PFSK-1 (cell line): ENCODE measurements around the gene ERC2.

Experiments used
- FOXP2 ChIP-seq: optimal IDR thresholded peaks from 2 replicates; pipeline ENCODE3; 2011; ENCODE audit warnings: borderline replicate concordance, control low read depth, inconsistent platforms; ENCODE audit not compliant: insufficient read depth; ENCODE audit errors: extremely low read length, extremely low read depth
- POLR2AphosphoS5 ChIP-seq: IDR thresholded peaks from 2 replicates; pipeline ENCODE4 v1.6.1; 2012; ENCODE audit warnings: low read depth, mild to moderate bottlenecking, control low read depth, low read length, moderate library complexity
- SIN3A ChIP-seq: IDR thresholded peaks from 2 replicates; pipeline ENCODE4 v1.6.1; 2012; ENCODE audit warnings: mild to moderate bottlenecking, low read length, moderate library complexity, borderline replicate concordance; ENCODE audit not compliant: insufficient read depth
- TAF1 ChIP-seq: IDR thresholded peaks from 2 replicates; pipeline ENCODE4 v1.6.1; 2012; ENCODE audit warnings: low read length, control low read depth, borderline replicate concordance; ENCODE audit not compliant: insufficient read depth
- TF ChIP-seq, protein P1 (sequence below), 2 experiments: IDR thresholded peaks; 2 replicates each; pipeline versions ENCODE4 v1.6.1 to v1.8.0; 2011 to 2012; ENCODE audit warnings: low read depth in 2 of 2, low read length in 2 of 2, control low read depth in 1 of 2, inconsistent platforms in 1 of 2, mild to moderate bottlenecking in 1 of 2, moderate library complexity in 1 of 2; ENCODE audit not compliant: insufficient read depth in 1 of 2

The ERC2 gene

DNA sequence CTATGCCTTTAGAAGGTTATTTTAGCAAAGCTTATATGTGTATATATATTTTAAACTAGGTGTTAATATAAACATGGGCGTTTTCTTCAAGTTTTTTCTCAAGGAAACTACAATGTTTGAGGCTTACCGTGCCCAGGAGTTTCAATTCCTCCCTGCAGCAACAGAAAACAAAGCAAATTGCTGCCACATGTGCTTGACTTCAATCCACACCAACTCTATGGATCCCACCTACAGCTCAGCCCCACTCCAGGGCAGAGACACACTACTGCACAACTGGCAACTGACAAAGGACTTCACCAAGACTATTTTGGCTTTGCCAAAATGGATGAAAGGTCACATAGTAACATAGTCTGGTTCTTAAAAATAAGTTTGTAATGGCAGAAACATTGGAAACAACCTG, 346.6 kb downstream of the ERC2 start:
- TF ChIP-seq POLR2AphosphoS5, result no peak
- TF ChIP-seq, protein P1, sequence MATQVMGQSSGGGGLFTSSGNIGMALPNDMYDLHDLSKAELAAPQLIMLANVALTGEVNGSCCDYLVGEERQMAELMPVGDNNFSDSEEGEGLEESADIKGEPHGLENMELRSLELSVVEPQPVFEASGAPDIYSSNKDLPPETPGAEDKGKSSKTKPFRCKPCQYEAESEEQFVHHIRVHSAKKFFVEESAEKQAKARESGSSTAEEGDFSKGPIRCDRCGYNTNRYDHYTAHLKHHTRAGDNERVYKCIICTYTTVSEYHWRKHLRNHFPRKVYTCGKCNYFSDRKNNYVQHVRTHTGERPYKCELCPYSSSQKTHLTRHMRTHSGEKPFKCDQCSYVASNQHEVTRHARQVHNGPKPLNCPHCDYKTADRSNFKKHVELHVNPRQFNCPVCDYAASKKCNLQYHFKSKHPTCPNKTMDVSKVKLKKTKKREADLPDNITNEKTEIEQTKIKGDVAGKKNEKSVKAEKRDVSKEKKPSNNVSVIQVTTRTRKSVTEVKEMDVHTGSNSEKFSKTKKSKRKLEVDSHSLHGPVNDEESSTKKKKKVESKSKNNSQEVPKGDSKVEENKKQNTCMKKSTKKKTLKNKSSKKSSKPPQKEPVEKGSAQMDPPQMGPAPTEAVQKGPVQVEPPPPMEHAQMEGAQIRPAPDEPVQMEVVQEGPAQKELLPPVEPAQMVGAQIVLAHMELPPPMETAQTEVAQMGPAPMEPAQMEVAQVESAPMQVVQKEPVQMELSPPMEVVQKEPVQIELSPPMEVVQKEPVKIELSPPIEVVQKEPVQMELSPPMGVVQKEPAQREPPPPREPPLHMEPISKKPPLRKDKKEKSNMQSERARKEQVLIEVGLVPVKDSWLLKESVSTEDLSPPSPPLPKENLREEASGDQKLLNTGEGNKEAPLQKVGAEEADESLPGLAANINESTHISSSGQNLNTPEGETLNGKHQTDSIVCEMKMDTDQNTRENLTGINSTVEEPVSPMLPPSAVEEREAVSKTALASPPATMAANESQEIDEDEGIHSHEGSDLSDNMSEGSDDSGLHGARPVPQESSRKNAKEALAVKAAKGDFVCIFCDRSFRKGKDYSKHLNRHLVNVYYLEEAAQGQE (IDR thresholded peaks at IDR 0.05; ENCODE audit: insufficient read depth in 1 of 2, low read depth in 2 of 2, low read length in 2 of 2), result no peak
- no peak for TF ChIP-seq SIN3A
- no peak for TF ChIP-seq FOXP2
- TF ChIP-seq TAF1, result no peak

DNA sequence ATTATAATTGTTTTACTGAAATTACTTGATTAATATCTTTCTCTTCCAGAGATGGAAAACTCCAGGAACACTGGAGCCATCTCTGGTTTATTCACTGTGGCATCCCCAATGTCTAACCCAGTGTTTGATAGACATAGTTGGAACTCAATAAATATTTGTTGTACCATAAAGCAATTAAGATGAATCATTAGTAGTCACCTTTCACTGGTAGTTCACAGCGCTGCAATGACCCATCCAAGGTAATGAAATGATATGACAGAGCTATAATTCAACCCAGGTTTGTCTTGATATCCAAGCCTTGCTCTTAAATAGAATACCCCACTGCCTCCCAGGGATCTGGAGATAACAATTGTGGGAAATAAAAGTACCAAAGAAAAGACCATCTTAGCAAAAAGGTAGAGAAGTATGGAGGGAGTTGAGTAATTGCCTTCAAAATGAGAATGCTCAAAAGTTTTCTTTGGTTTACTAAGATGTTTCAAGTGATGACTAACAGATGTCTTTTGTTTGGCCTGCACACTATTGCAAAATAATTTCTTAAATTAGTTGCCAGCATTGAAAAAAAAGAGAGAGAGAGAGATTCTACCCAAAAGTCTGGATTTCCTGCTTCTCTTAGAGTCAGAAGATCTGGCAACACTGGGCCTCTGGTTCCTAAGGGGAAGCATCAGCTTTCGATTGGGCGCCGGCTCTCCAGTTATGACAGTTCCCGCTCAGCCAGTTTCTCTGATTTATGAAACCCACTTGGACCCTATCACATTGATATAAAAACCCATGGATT, 348.5 kb downstream of the ERC2 start:
- TF ChIP-seq SIN3A (no peak), POLR2AphosphoS5 (no peak), TAF1 (no peak), FOXP2 (no peak)
- TF ChIP-seq, protein P1 (IDR thresholded peaks at IDR 0.05; ENCODE audit: insufficient read depth in 1 of 2, low read depth in 2 of 2, low read length in 2 of 2), result no peak

DNA sequence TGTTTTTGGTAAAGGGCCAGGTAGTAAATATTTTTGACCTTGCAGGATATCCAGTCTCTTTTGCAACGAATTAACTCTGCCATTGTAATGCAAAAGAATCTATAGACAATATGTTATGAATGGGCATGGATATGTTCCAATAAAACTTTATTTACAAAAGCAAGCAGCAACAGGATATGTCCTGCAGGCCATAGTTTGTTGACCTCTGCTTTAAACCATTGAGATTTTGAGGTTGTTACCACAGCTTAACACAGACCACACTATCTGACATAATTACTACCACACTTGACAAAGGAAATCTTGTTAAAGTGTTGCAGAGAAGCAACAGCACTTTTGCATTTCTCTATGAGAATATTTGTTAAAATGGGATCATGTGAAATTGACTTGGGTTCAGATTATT, 349.3 kb downstream of the ERC2 start:
- TF ChIP-seq SIN3A (no peak), POLR2AphosphoS5 (no peak), FOXP2 (no peak), TAF1 (no peak)
- TF ChIP-seq, protein P1 (IDR thresholded peaks at IDR 0.05; ENCODE audit: insufficient read depth in 1 of 2, low read depth in 2 of 2, low read length in 2 of 2), result no peak

DNA sequence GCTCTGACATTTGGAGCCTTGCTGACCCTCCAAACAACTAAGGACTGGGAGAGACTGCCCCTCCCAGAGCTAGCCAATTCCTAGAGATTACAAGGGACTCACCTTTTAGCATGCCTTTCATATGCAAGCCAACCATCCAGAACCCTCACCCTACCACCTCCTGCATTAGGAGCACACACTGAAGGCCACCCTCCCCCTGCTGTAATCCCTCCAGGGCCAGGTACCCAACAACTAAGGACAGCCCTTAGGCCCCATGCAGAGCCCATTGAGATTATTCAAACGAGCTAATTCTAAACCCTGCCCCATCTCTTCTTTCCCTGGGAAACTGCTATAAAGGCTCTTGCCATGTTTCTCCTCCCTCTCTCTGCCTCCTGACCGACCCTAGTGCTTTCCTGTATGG, 352.6 kb downstream of the ERC2 start:
- no peak for TF ChIP-seq TAF1
- no peak for TF ChIP-seq POLR2AphosphoS5
- no peak for TF ChIP-seq FOXP2
- TF ChIP-seq, protein P1 (IDR thresholded peaks at IDR 0.05; ENCODE audit: insufficient read depth in 1 of 2, low read depth in 2 of 2, low read length in 2 of 2), result no peak
- TF ChIP-seq SIN3A, result no peak

DNA sequence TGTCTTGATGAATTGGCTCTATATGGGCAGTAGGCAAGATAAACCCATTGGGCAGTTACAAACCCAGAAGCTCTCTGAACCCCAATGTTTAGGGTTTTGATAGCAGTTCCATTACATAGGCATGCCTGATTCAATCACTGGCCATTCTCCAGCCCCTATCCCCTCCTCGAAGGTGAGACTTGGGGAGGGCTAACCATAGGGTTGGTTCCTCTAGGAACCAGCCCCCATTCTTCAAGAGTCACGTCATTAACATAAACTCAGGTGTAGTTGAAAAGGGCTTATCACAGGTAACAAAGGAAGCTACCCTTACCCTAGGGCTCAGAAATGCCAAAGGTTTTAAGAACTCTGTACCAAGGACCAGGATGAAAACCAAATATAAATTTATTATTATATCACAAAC, 353.1 kb downstream of the ERC2 start:
- TF ChIP-seq, protein P1 (IDR thresholded peaks at IDR 0.05; ENCODE audit: insufficient read depth in 1 of 2, low read depth in 2 of 2, low read length in 2 of 2), result no peak
- TF ChIP-seq POLR2AphosphoS5 (no peak), SIN3A (no peak), TAF1 (no peak), FOXP2 (no peak)
